Activated T-cell treated with anti-CD3 and anti-CD28 coated beads, Interleukin-2, amount 50 U/mL, for 72 hours (primary cell): Measurements from ENCODE around the gene TC2N. TPM values are rescaled to one million over a fixed set of nuclear protein-coding genes. Genes with fewer than 3 reads are reported as not detected.
A peak's percentile ranks its signal among the peaks of the same experiment; 100 is the strongest.
"Not testable (repeated sequence)": the region's sequence is repeated elsewhere in the genome, so short reads cannot be mapped to it uniquely, and the experiment has no call there.

ENCODE experiments used
- ATAC-seq, 2 donors: fragments of 150-1000 bp; cut with Tn5 transposase; replicated peaks in 1 of 2; 2 replicates each; pipeline ENCODE4 v1.10.0; 2021; ENCODE audit warnings: moderate library complexity in 2 of 2, mild to moderate bottlenecking in 1 of 2
- DNase-seq, 2 donors: peaks; one replicate each; pipeline ENCODE4 v3.0.0; 2021 to 2022; ENCODE audit warnings: mixed read lengths in 1 of 2
- H3K27ac Mint-ChIP-seq: one replicate; pipeline ENCODE4 v1.8.0; 2022; ENCODE audit warnings: mild to moderate bottlenecking, moderate library complexity, mixed read lengths
- H3K27me3 Mint-ChIP-seq: one replicate; pipeline ENCODE4 v1.8.0; 2022; ENCODE audit warnings: low read depth, mixed read lengths
- H3K36me3 Mint-ChIP-seq, 2 donors: one replicate each; pipeline ENCODE4 v1.8.0; 2022; ENCODE audit warnings: mixed read lengths in 2 of 2, mild to moderate bottlenecking in 1 of 2; ENCODE audit not compliant: insufficient read depth in 2 of 2
- H3K4me1 Mint-ChIP-seq: one replicate; pipeline ENCODE4 v1.8.0; 2022; ENCODE audit warnings: low read depth, mixed read lengths
- H3K4me3 Mint-ChIP-seq, 2 donors: one replicate each; pipeline ENCODE4 v1.8.0; 2022; ENCODE audit warnings: mild to moderate bottlenecking in 2 of 2, mixed read lengths in 2 of 2, moderate library complexity in 2 of 2
- H3K9me3 Mint-ChIP-seq, 2 donors: one replicate each; pipeline ENCODE4 v1.8.0; 2022; ENCODE audit warnings: mixed read lengths in 2 of 2
- total RNA-seq, 2 donors: library from RNA; stranded (reverse); gene quantifications; one replicate each; pipeline ENCODE4 v1.2.3, GENCODE V29; 2022

Gene TC2N
- total RNA-seq, 2 donors from 2014 or later, result 38.1 to 55.4 TPM

DNA sequence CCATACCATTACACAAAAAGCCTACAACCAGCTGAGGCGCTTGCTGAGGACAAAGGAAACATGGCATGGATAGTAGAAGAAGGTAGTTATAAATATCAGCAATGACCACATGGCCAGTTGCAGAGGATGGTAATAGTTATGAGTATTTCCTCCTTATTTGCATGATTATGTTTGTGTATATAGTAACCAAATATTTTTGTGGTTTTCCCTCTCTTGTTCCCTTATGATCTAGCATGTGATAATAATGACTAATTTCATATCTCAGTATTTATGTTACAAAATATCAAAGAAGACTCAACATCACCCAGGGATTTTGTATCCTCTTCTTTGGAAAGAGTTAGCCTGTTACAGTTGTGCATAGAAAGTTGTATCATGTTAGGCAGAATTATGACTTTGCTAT is 122.0 kb downstream of the TC2N start:
- no peak for ATAC-seq

DNA sequence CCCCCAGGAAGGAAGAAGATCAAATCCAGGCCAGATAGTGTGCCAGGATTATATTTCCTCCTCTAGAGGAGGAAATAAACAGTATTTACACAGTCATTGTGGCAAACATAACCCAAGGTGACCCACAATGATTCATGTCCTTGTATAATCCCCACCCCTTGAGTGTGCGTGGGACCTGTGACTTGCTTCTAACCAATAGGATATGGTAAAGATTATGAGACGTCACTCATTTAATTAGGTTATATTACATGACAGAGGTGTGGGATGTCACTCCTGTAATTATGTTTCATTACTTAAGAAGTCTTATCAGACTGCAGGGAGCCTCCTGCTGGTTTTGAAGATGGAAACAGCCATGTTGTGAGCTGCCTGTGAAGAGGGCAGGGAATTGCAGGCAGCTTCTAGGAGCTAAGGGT is 123.3 kb downstream of the TC2N start:
- H3K9me3 Mint-ChIP-seq, result no peaks in the 10 kb centered on the region
- ATAC-seq, result peak; percentile 74 to 93
- H3K4me3 Mint-ChIP-seq, result no peak overlapping the region
- H3K36me3 Mint-ChIP-seq, result no peaks in the 10 kb centered on the region
- peak; percentile 12 to 17 for DNase-seq
- peak overlapping the region; percentile 21 for H3K27ac Mint-ChIP-seq
- no peaks in the 10 kb centered on the region for H3K27me3 Mint-ChIP-seq
- H3K4me1 Mint-ChIP-seq, result peaks cover 17% of the 10 kb centered on the region

More for the DNA sequence above, 122.0 kb downstream of the TC2N start:
- Mint-ChIP-seq H3K9me3 (no peaks in the 10 kb centered on the region), H3K4me1 (peaks cover 17% of the 10 kb centered on the region), H3K4me3 (no peak overlapping the region), H3K27ac (no peak overlapping the region), H3K36me3 (no peaks in the 10 kb centered on the region), H3K27me3 (no peaks in the 10 kb centered on the region)
- no peak for DNase-seq

DNA sequence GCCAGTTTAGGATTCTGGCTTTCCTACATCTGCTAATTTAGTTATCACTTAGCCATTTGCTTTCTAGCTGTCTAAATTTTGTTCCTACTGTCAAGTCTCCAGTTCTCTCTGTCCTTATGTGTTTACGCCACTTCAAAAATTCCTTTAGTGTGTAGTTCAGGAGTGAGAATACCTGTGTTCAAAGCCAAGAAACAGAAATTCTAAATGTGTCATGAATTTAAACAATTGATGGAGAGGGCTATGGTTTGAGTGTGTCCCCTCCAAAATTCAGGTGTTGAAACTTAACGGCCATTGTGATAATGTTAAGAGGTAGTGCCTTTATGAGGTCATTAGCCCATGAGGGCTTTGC is 124.1 kb downstream of the TC2N start:
- ATAC-seq (no peak), DNase-seq (no peak)
- peaks cover 17% of the 10 kb centered on the region for H3K4me1 Mint-ChIP-seq
- H3K27ac Mint-ChIP-seq, result no peak overlapping the region
- no peaks in the 10 kb centered on the region for H3K36me3 Mint-ChIP-seq
- H3K4me3 Mint-ChIP-seq, result no peak overlapping the region
- H3K9me3 Mint-ChIP-seq, result no peaks in the 10 kb centered on the region
- H3K27me3 Mint-ChIP-seq, result no peaks in the 10 kb centered on the region

- no peaks in the 10 kb centered on the region for H3K27me3 Mint-ChIP-seq
- no peak for ATAC-seq
- H3K27ac Mint-ChIP-seq, result no peak overlapping the region
- no peaks in the 10 kb centered on the region for H3K36me3 Mint-ChIP-seq
- DNase-seq, result no peak
- no peaks in the 10 kb centered on the region for H3K9me3 Mint-ChIP-seq
- no peak overlapping the region for H3K4me3 Mint-ChIP-seq
- H3K4me1 Mint-ChIP-seq, result peaks cover 17% of the 10 kb centered on the region
Measured at GRCh38 chr14:91742621-91743304, 124.6 kb downstream of the TC2N start.

- H3K27me3 Mint-ChIP-seq, H3K4me3 Mint-ChIP-seq, DNase-seq, H3K9me3 Mint-ChIP-seq, H3K36me3 Mint-ChIP-seq, ATAC-seq, H3K27ac Mint-ChIP-seq: not testable (repeated sequence)
- peaks cover 17% of the 10 kb centered on the region for H3K4me1 Mint-ChIP-seq
Measured at GRCh38 chr14:91739867-91740266, 127.5 kb downstream of the TC2N start.

DNA sequence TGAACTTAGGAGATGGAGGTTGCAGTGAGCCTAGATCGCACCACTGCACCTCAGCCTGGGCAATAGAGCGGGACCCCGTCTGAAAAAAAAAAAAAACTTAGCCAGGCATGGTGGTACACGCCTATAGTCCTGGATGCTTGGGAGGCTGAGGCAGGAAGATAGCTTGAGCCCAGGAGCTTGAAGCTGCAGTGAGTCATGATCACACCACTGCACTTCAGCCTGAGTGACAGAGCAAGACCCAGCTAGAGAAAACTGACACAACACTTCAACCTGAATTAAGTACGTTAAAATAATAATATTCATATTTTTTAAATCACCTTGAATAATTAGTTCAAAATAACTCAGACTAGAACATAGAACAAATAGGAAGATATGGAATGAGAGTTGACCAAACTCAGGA is 129.7 kb downstream of the TC2N start:
- H3K27ac Mint-ChIP-seq, result no peak overlapping the region

GRCh38 chr14:91732859-91733477 is 134.4 kb downstream of the TC2N start:
- ATAC-seq (peak; percentile 75 to 76), DNase-seq (peak in 1 of 2 donors; percentile 5)
- Mint-ChIP-seq H3K27me3 (no peaks in the 10 kb centered on the region), H3K9me3 (no peaks in the 10 kb centered on the region), H3K27ac (no peak overlapping the region), H3K4me3 (peak overlapping the region in 1 of 2 donors; percentile 16), H3K4me1 (peaks cover 18% of the 10 kb centered on the region), H3K36me3 (no peaks in the 10 kb centered on the region)

More for the DNA sequence above, 129.7 kb downstream of the TC2N start:
- Mint-ChIP-seq H3K36me3 (no peaks in the 10 kb centered on the region), H3K4me1 (peaks cover 15% of the 10 kb centered on the region), H3K27me3 (no peaks in the 10 kb centered on the region), H3K4me3 (no peak overlapping the region), H3K9me3 (no peaks in the 10 kb centered on the region)
- ATAC-seq (no peak), DNase-seq (no peak)

DNA sequence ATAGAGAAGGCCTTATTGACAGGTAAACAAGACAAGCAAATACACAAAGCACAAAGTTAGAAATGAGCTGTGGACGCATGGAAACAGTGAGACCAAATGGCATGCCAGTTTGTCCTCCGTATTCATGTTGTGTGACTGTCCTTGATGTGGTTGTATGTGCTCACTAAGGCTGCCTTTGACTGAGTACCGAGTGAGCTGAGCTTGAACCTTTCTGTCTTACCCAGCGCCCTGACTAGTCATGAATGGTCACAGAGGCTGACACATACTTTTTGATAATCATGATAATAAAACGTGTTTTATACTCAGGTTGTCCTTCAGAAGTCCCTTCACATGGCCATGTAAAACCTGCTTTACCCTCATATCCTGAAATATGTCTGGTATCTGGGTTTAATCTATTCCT is 134.9 kb downstream of the TC2N start:
- Mint-ChIP-seq H3K36me3 (no peaks in the 10 kb centered on the region), H3K9me3 (no peaks in the 10 kb centered on the region), H3K27me3 (no peaks in the 10 kb centered on the region), H3K27ac (no peak overlapping the region), H3K4me3 (no peak overlapping the region), H3K4me1 (peaks cover 18% of the 10 kb centered on the region)
- DNase-seq (no peak), ATAC-seq (peak; percentile 74 to 76)

- H3K36me3 Mint-ChIP-seq, result no peaks in the 10 kb centered on the region
- no peak for DNase-seq
- H3K9me3 Mint-ChIP-seq, result no peaks in the 10 kb centered on the region
- peaks cover 18% of the 10 kb centered on the region for H3K4me1 Mint-ChIP-seq
- H3K27me3 Mint-ChIP-seq, result no peaks in the 10 kb centered on the region
- no peak for ATAC-seq
- H3K4me3 Mint-ChIP-seq, result peak within 1 kb of the TSS in 1 of 2 donors; percentile 16
- no peak within 1 kb of the TSS for H3K27ac Mint-ChIP-seq
Measured at GRCh38 chr14:91731986-91732385, 135.3 kb downstream of the TC2N start, which contains the start of gene CATSPERB. Gene CATSPERB (minus strand): TSS chr14:91732086. CDS start chr14:91729479, 2,607 bp downstream.

- H3K27ac Mint-ChIP-seq, result no peak overlapping the region
- H3K9me3 Mint-ChIP-seq, result no peaks in the 10 kb centered on the region
- H3K36me3 Mint-ChIP-seq, result no peaks in the 10 kb centered on the region
- no peak overlapping the region for H3K4me3 Mint-ChIP-seq
- H3K4me1 Mint-ChIP-seq, result peaks cover 18% of the 10 kb centered on the region
- DNase-seq (no peak), ATAC-seq (no peak)
- no peaks in the 10 kb centered on the region for H3K27me3 Mint-ChIP-seq
Measured at GRCh38 chr14:91731018-91731417, 136.3 kb downstream of the TC2N start.

DNA sequence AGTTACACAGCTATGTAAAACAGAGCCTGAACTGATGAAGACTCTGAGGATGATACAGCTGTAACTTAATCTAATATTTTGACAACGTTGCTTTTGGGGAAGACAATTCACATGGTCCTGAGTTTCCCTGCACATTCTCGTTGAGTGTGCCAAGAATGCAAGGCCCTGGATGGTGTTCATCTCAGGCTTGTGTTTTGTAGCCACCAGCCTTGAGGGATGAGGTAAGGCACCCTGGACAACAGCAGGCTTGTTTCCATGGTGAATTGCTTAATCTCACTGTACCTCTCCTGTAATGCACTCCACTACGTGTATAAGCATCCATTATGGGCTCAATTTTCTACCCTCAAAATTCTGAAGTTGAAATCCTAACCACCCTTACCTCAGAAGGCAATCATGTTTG is 137.6 kb downstream of the TC2N start:
- Mint-ChIP-seq H3K27me3 (no peaks in the 10 kb centered on the region), H3K36me3 (no peaks in the 10 kb centered on the region), H3K4me1 (peaks cover 18% of the 10 kb centered on the region), H3K4me3 (no peak overlapping the region), H3K27ac (no peak overlapping the region), H3K9me3 (no peaks in the 10 kb centered on the region)
- DNase-seq, result no peak
- no peak for ATAC-seq
